Omental fat pad (tissue), 4 donors: ENCODE measurements around the gene COPS7A. TPM values are rescaled to one million over a fixed set of nuclear protein-coding genes. Genes with fewer than 3 reads are reported as not detected.

Source experiments
- ATAC-seq: fragments of 150-250 bp; one replicate; pipeline ENCODE4 v1.9.1; 2016; ENCODE audit warnings: mild to moderate bottlenecking, moderate library complexity; ENCODE audit not compliant: low FRiP score
- DNase-seq: peaks from one replicate; pipeline ENCODE4 v3.0.0-alpha.2; 2019; ENCODE audit warnings: low spot score
- total RNA-seq, 4 donors: library from RNA; depleted of rRNA; stranded (reverse); fragments of >200 nt; gene quantifications; one replicate each; pipeline ENCODE4 v1.1.0, GENCODE V29; 2016
- TF ChIP-seq, protein P1 (sequence below), 3 donors: fragments of 450-650 bp; IDR thresholded peaks; one replicate each; pipeline ENCODE4 v1.5.1; 2016 to 2017; ENCODE audit warnings: antibody characterized with exemption in 3 of 3, mild to moderate bottlenecking in 3 of 3, moderate library complexity in 2 of 3

The COPS7A gene
- 10 to 100 TPM; 51.2 to 64.0 (median 62.7) TPM for total RNA-seq

GRCh38 chr12:6723607-6724408 is at the start of gene COPS7A:
COPS7A (plus strand) TSS chr12:6724046; CDS start chr12:6724657, 611 bp downstream.
- ATAC-seq, result peak; percentile 97
- DNase-seq, result peak; percentile 88
- TF ChIP-seq, protein P1, sequence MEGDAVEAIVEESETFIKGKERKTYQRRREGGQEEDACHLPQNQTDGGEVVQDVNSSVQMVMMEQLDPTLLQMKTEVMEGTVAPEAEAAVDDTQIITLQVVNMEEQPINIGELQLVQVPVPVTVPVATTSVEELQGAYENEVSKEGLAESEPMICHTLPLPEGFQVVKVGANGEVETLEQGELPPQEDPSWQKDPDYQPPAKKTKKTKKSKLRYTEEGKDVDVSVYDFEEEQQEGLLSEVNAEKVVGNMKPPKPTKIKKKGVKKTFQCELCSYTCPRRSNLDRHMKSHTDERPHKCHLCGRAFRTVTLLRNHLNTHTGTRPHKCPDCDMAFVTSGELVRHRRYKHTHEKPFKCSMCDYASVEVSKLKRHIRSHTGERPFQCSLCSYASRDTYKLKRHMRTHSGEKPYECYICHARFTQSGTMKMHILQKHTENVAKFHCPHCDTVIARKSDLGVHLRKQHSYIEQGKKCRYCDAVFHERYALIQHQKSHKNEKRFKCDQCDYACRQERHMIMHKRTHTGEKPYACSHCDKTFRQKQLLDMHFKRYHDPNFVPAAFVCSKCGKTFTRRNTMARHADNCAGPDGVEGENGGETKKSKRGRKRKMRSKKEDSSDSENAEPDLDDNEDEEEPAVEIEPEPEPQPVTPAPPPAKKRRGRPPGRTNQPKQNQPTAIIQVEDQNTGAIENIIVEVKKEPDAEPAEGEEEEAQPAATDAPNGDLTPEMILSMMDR (IDR thresholded peaks at IDR 0.05), result no peak

GRCh38 chr12:6676962-6677361 is 46.9 kb upstream of the COPS7A start:
- TF ChIP-seq, protein P1 (IDR thresholded peaks at IDR 0.05), result no peak
- ATAC-seq (no peak), DNase-seq (no peak)

DNA sequence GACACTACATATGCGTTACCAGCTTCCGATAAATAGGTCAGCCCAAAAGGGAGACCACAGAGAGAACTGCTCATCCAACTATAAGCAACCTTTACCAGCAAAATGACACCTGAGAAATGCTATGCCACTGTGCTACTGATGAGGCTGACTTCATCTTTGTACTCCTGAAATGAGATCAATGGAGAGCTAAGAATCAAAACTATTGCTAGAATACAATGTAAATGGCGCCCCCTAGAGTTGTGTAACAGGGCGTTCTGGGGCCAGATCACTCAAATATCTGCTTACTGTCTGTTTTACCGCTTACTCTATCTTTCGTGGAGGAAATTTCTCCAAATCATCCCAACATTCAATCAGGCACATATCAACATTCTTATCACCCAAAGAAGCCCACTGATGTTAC is 39.2 kb upstream of the COPS7A start:
- DNase-seq (no peak), ATAC-seq (no peak)
- TF ChIP-seq, protein P1 (IDR thresholded peaks at IDR 0.05), result no peak

- DNase-seq, result no peak
- ATAC-seq, result no peak
- TF ChIP-seq, protein P1 (IDR thresholded peaks at IDR 0.05), result no peak
These were observed 38.0 kb upstream of the COPS7A start for GRCh38 chr12:6685814-6686213.

- ATAC-seq (no peak), DNase-seq (peak; percentile 67)
- TF ChIP-seq, protein P1 (IDR thresholded peaks at IDR 0.05), result no peak
These were observed 35.3 kb upstream of the COPS7A start for GRCh38 chr12:6688543-6688998.

- ATAC-seq (peak; percentile 96), DNase-seq (peak; percentile 85)
- TF ChIP-seq, protein P1 (IDR thresholded peaks at IDR 0.05), result no peak
These were observed 34.6 kb upstream of the COPS7A start, which contains the start of gene ZNF384 for GRCh38 chr12:6688999-6689882. ZNF384 (minus strand) TSS chr12:6689375; CDS start chr12:6679520, 9,855 bp downstream.
